Glutamatergic neuron (in vitro differentiated cells): ENCODE data around the gene CSNK1G3. TPM values are rescaled to one million over a fixed set of nuclear protein-coding genes. Genes with fewer than 3 reads are reported as not detected.

ENCODE experiments used
- DNase-seq: peaks from one replicate; pipeline ENCODE4 v3.0.0; 2022
- H3K27ac Mint-ChIP-seq: one replicate; pipeline ENCODE4 v1.8.0; 2020; ENCODE audit warnings: mild to moderate bottlenecking, mixed read lengths, inconsistent platforms; ENCODE audit not compliant: unreplicated experiment
- H3K27me3 Mint-ChIP-seq: one replicate; pipeline ENCODE4 v1.8.0; 2020; ENCODE audit warnings: mild to moderate bottlenecking, moderate library complexity, mixed read lengths, inconsistent platforms; ENCODE audit not compliant: unreplicated experiment
- H3K36me3 Mint-ChIP-seq: one replicate; pipeline ENCODE4 v1.8.0; 2020; ENCODE audit warnings: mild to moderate bottlenecking, mixed read lengths, inconsistent platforms; ENCODE audit not compliant: unreplicated experiment
- H3K4me1 Mint-ChIP-seq: one replicate; pipeline ENCODE4 v1.8.0; 2020; ENCODE audit warnings: mild to moderate bottlenecking, low read depth, mixed read lengths, inconsistent platforms; ENCODE audit not compliant: unreplicated experiment
- H3K4me3 Mint-ChIP-seq: one replicate; pipeline ENCODE4 v1.8.0; 2020; ENCODE audit warnings: mild to moderate bottlenecking, mixed read lengths, inconsistent platforms; ENCODE audit not compliant: unreplicated experiment
- H3K9me3 Mint-ChIP-seq: one replicate; pipeline ENCODE4 v1.8.0; 2020; ENCODE audit warnings: mild to moderate bottlenecking, moderate library complexity, mixed read lengths, inconsistent platforms; ENCODE audit not compliant: unreplicated experiment
- CTCF ChIP-seq: fragments of 200-600 bp; sonication (generic); IDR thresholded peaks from one replicate; pipeline ENCODE4 v1.5.0; 2021; ENCODE audit not compliant: partially characterized antibody, unreplicated experiment
- total RNA-seq: library from RNA; stranded (reverse); fragmentation: NEBNext Ultra II Directional; extraction: Animal tissue kit (Norgen Biotek cat#: 25700); gene quantifications from one replicate; pipeline ENCODE4 v1.2.1, GENCODE V29; 2021; ENCODE audit not compliant: unreplicated experiment

Gene CSNK1G3
- total RNA-seq, 1 donor from 2014 or later, result 40.2 TPM

DNA sequence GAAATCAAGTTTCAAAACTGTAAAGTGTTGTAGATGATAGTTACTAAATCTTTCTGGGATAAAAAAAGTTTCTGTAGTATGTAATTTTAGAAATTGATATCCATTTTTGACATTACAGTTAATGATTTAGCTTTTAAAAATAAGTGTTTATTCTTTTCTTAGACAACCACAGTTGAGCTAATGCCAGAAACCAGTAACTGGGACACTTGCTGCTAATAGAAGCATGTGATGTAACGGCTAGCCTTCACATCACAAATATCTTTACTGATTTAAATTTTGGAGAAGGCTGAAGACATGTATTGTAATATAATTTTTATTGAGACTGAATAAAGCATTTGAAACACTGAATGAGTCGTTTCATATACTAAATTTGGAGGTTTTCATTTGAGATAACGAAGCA lies 18.8 kb downstream of the CSNK1G3 start:
- no peak for TF ChIP-seq CTCF
- DNase-seq, result no peak
- H3K4me1 Mint-ChIP-seq, result peaks cover 3% of the 10 kb centered on the region
- no peaks in the 10 kb centered on the region for H3K36me3 Mint-ChIP-seq
- no peak overlapping the region for H3K4me3 Mint-ChIP-seq
- no peak overlapping the region for H3K27ac Mint-ChIP-seq
- H3K9me3 Mint-ChIP-seq, result no peaks in the 10 kb centered on the region
- H3K27me3 Mint-ChIP-seq, result peaks cover 2% of the 10 kb centered on the region

- TF ChIP-seq CTCF, result no peak
- DNase-seq, result no peak
- Mint-ChIP-seq H3K4me1 (peaks cover 9% of the 10 kb centered on the region), H3K4me3 (no peak overlapping the region), H3K27me3 (no peaks in the 10 kb centered on the region), H3K36me3 (no peaks in the 10 kb centered on the region), H3K27ac (no peak overlapping the region), H3K9me3 (no peaks in the 10 kb centered on the region)
Measured at GRCh38 chr5:123535648-123536047, 23.7 kb downstream of the CSNK1G3 start.

GRCh38 chr5:123537256-123537655 lies 25.3 kb downstream of the CSNK1G3 start:
- H3K27me3 Mint-ChIP-seq, result no peaks in the 10 kb centered on the region
- DNase-seq, result no peak
- H3K27ac Mint-ChIP-seq, result no peak overlapping the region
- no peak for TF ChIP-seq CTCF
- H3K4me3 Mint-ChIP-seq, result no peak overlapping the region
- peaks cover 9% of the 10 kb centered on the region for H3K4me1 Mint-ChIP-seq
- H3K36me3 Mint-ChIP-seq, result no peaks in the 10 kb centered on the region
- no peaks in the 10 kb centered on the region for H3K9me3 Mint-ChIP-seq

- Mint-ChIP-seq H3K27me3 (no peaks in the 10 kb centered on the region), H3K27ac (no peak overlapping the region), H3K4me3 (no peak overlapping the region), H3K36me3 (no peaks in the 10 kb centered on the region), H3K9me3 (no peaks in the 10 kb centered on the region), H3K4me1 (peaks cover 9% of the 10 kb centered on the region)
- DNase-seq, result no peak
- TF ChIP-seq CTCF, result no peak
Measured at GRCh38 chr5:123537845-123538244, 25.9 kb downstream of the CSNK1G3 start.

GRCh38 chr5:123538670-123539459 lies 26.9 kb downstream of the CSNK1G3 start:
- Mint-ChIP-seq H3K36me3 (no peaks in the 10 kb centered on the region), H3K4me3 (no peak overlapping the region), H3K27me3 (no peaks in the 10 kb centered on the region), H3K27ac (no peak overlapping the region), H3K4me1 (peaks cover 9% of the 10 kb centered on the region), H3K9me3 (no peaks in the 10 kb centered on the region)
- DNase-seq, result peak; percentile 16
- TF ChIP-seq CTCF, result no peak
